Loucy (cell line): ENCODE data around the gene SGPL1.

Experiments
- H2AFZ ChIP-seq: fragments of 200-600 bp; sonication (generic); 2 replicates; pipeline ENCODE4 v1.6.0; 2016; ENCODE audit warnings: antibody characterized with exemption, mild to moderate bottlenecking, low read length, moderate library complexity
- H3F3A ChIP-seq: fragments of 200-600 bp; 2 replicates; pipeline ENCODE4 v1.6.0; 2016; ENCODE audit warnings: antibody characterized with exemption, low read depth, mild to moderate bottlenecking
- H3K27me3 ChIP-seq: fragments of 200-600 bp; sonication (generic); 2 replicates; pipeline ENCODE4 v1.6.1; 2014; ENCODE audit warnings: low read length, mild to moderate bottlenecking; ENCODE audit not compliant: insufficient read depth, poor library complexity, severe bottlenecking
- H3K36me3 ChIP-seq: fragments of 200-600 bp; sonication (generic); 2 replicates; pipeline ENCODE4 v1.6.1; 2016; ENCODE audit warnings: low read length; ENCODE audit not compliant: insufficient read depth
- H3K4me1 ChIP-seq: fragments of 200-600 bp; sonication (generic); 2 replicates; pipeline ENCODE4 v1.5.1; 2014; ENCODE audit warnings: low read length, mild to moderate bottlenecking; ENCODE audit not compliant: insufficient read depth, poor library complexity, severe bottlenecking
- H3K4me2 ChIP-seq: fragments of 200-600 bp; sonication (generic); 2 replicates; pipeline ENCODE4 v1.6.0; 2014; ENCODE audit warnings: antibody characterized with exemption, low read length, low read depth, mild to moderate bottlenecking; ENCODE audit not compliant: poor library complexity, severe bottlenecking
- H3K4me3 ChIP-seq: fragments of 200-600 bp; sonication (generic); 2 replicates; pipeline ENCODE4 v1.5.1; 2014; ENCODE audit warnings: low read length, mild to moderate bottlenecking, mixed read lengths; ENCODE audit not compliant: poor library complexity, severe bottlenecking
- H3K79me2 ChIP-seq: fragments of 200-600 bp; sonication (generic); 2 replicates; pipeline ENCODE4 v1.6.1; 2014; ENCODE audit warnings: low read length; ENCODE audit not compliant: insufficient read depth
- H3K9ac ChIP-seq: fragments of 200-600 bp; sonication (generic); 2 replicates; pipeline ENCODE4 v1.6.0; 2014; ENCODE audit warnings: mild to moderate bottlenecking, low read depth, low read length, moderate library complexity; ENCODE audit not compliant: poor library complexity, severe bottlenecking
- H3K9me2 ChIP-seq: fragments of 200-600 bp; sonication (generic); replicated peaks from 2 replicates; pipeline ENCODE4 v1.6.1; 2016; ENCODE audit warnings: low read depth, low read length, mixed read lengths
- H3K9me3 ChIP-seq: fragments of 200-600 bp; sonication (generic); 2 replicates; pipeline ENCODE4 v1.6.1; 2014; ENCODE audit warnings: mild to moderate bottlenecking, antibody characterized with exemption, low read length, low read depth; ENCODE audit not compliant: insufficient read depth
- H4K20me1 ChIP-seq: fragments of 200-600 bp; sonication (generic); 2 replicates; pipeline ENCODE4 v1.6.0; 2014; ENCODE audit warnings: antibody characterized with exemption, low read length, mild to moderate bottlenecking; ENCODE audit not compliant: insufficient read depth, poor library complexity, severe bottlenecking
- EZH2phosphoT487 ChIP-seq: fragments of 200-600 bp; IDR thresholded peaks from 2 replicates; pipeline ENCODE4 v1.6.1; 2018; ENCODE audit warnings: antibody characterized with exemption, mild to moderate bottlenecking, moderate library complexity, borderline replicate concordance
- TF ChIP-seq, protein P1 (sequence below): fragments of 200-600 bp; sonication (generic); conservative IDR thresholded peaks from 2 replicates; pipeline ENCODE4 v1.5.1; 2014; ENCODE audit warnings: mild to moderate bottlenecking, antibody characterized with exemption, low read length

SGPL1 gene

DNA sequence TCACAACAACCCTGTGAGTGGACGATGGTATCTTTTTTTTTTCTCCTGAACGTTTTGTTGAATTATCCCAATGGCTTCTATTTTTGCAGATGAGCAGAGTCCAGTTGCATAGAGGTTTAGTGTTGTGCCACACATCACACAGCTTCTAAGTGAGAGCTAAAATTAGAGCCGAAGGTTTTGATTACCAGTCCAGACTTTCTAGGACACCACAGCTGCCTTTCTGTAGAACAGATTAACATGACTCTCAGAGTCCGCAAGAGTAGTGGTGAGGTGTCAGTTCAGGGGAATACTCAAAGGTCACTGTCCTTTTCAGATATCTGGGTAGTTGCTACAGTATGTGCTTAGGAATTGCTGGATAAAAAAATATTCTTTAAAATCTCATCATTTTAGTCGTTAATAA is 13.8 kb downstream of the SGPL1 start:
- no peaks in the 10 kb centered on the region for H3K9me3 ChIP-seq
- no peaks in the 10 kb centered on the region for H3K79me2 ChIP-seq
- no peaks in the 10 kb centered on the region for H3K27me3 ChIP-seq
- no peak overlapping the region for H3K4me2 ChIP-seq
- H3K36me3 ChIP-seq = no peaks in the 10 kb centered on the region
- no peak overlapping the region for H3K4me3 ChIP-seq
- no peaks in the 10 kb centered on the region for H3F3A ChIP-seq
- H3K4me1 ChIP-seq = peaks cover 16% of the 10 kb centered on the region
- no peaks in the 10 kb centered on the region for H4K20me1 ChIP-seq
- no peak overlapping the region for H2AFZ ChIP-seq
- TF ChIP-seq EZH2phosphoT487 = no peak
- TF ChIP-seq, protein P1, sequence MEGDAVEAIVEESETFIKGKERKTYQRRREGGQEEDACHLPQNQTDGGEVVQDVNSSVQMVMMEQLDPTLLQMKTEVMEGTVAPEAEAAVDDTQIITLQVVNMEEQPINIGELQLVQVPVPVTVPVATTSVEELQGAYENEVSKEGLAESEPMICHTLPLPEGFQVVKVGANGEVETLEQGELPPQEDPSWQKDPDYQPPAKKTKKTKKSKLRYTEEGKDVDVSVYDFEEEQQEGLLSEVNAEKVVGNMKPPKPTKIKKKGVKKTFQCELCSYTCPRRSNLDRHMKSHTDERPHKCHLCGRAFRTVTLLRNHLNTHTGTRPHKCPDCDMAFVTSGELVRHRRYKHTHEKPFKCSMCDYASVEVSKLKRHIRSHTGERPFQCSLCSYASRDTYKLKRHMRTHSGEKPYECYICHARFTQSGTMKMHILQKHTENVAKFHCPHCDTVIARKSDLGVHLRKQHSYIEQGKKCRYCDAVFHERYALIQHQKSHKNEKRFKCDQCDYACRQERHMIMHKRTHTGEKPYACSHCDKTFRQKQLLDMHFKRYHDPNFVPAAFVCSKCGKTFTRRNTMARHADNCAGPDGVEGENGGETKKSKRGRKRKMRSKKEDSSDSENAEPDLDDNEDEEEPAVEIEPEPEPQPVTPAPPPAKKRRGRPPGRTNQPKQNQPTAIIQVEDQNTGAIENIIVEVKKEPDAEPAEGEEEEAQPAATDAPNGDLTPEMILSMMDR = no peak
- no peaks in the 10 kb centered on the region for H3K9me2 ChIP-seq
- no peak overlapping the region for H3K9ac ChIP-seq

DNA sequence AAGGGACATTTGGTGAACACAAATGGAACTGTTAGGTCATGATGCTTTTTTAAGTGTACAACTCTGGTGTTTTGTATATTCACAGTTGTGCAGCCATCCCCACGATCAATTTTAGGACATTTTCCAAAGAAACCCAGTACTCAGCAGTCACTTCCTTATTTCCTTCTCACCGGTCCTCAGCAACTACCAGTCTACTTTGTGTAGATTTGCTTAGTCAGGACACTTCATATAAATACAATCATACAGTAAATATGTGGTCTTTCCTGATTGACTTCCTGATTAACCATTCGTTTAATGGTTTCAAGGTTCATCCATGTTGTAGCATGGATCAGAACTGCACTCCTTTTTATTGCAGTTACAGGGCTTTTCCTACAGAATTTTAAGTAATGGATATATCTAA is 14.4 kb downstream of the SGPL1 start:
- H3K9ac ChIP-seq = no peak overlapping the region
- no peaks in the 10 kb centered on the region for H3F3A ChIP-seq
- H3K27me3 ChIP-seq = no peaks in the 10 kb centered on the region
- H3K9me3 ChIP-seq = no peaks in the 10 kb centered on the region
- H3K79me2 ChIP-seq = no peaks in the 10 kb centered on the region
- no peak overlapping the region for H3K4me2 ChIP-seq
- H3K4me1 ChIP-seq = peaks cover 16% of the 10 kb centered on the region
- H3K36me3 ChIP-seq = no peaks in the 10 kb centered on the region
- H3K4me3 ChIP-seq = no peak overlapping the region
- H4K20me1 ChIP-seq = no peaks in the 10 kb centered on the region
- no peaks in the 10 kb centered on the region for H3K9me2 ChIP-seq
- no peak overlapping the region for H2AFZ ChIP-seq
- no peak for TF ChIP-seq EZH2phosphoT487
- TF ChIP-seq, protein P1 = no peak

DNA sequence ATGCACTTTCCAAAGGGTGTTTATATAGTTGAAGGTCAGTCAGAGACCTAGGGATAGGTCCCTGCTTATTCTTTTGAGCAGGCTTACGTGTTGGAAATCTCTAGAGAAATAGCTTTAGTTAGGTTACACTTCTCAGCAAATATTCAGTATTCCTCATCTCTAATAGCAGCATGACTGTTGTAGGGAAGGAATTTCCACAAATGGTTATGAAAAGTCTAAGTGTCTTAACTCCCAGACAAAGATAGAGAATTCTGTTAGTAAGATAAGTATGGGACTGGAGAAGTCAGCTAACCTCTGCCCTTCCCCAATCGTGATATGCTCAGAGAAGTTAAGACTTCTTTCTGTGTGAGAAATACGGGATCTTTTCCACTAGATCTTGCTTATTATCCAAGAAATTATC is 16.5 kb downstream of the SGPL1 start:
- TF ChIP-seq EZH2phosphoT487 = no peak
- TF ChIP-seq, protein P1 = no peak
- no peaks in the 10 kb centered on the region for H3K36me3 ChIP-seq
- H3K4me2 ChIP-seq = no peak overlapping the region
- H4K20me1 ChIP-seq = no peaks in the 10 kb centered on the region
- no peaks in the 10 kb centered on the region for H3K9me3 ChIP-seq
- H3K79me2 ChIP-seq = no peaks in the 10 kb centered on the region
- no peaks in the 10 kb centered on the region for H3F3A ChIP-seq
- H3K9ac ChIP-seq = no peak overlapping the region
- H2AFZ ChIP-seq = no peak overlapping the region
- H3K4me1 ChIP-seq = peaks cover 8% of the 10 kb centered on the region
- no peaks in the 10 kb centered on the region for H3K27me3 ChIP-seq
- H3K9me2 ChIP-seq = no peaks in the 10 kb centered on the region
- no peak overlapping the region for H3K4me3 ChIP-seq
